Sigmoid colon (tissue), 4 donors: Measurements from ENCODE around the gene VAC14.

Source experiments
- CTCF ChIP-seq, 4 experiments: fragments of 450-650 bp in 3 of 4; fragments of 200-600 bp in 1 of 4; IDR thresholded peaks; one replicate each; pipeline ENCODE4 v1.5.1; 2016 to 2019; ENCODE audit warnings: antibody characterized with exemption in 4 of 4, mild to moderate bottlenecking in 3 of 4, moderate library complexity in 2 of 4
- EP300 ChIP-seq, 4 donors: sonication (generic); formaldehyde crosslinking; IDR thresholded peaks; one replicate each; pipeline ENCODE4 v1.6.1; 2017; ENCODE audit warnings: antibody characterized with exemption in 4 of 4
- POLR2A ChIP-seq, 2 donors: fragments of 450-650 bp; IDR thresholded peaks; one replicate each; pipeline ENCODE4 v1.6.1; 2016; ENCODE audit warnings: antibody characterized with exemption in 2 of 2, mild to moderate bottlenecking in 2 of 2, moderate library complexity in 2 of 2
- POLR2AphosphoS5 ChIP-seq, 4 donors: sonication (generic); formaldehyde crosslinking; IDR thresholded peaks; one replicate each; pipeline ENCODE4 v1.6.1; 2017; ENCODE audit warnings: antibody characterized with exemption in 4 of 4

- no peak for TF ChIP-seq CTCF (IDR thresholded peaks at IDR 0.05)
- no peak for TF ChIP-seq POLR2A (IDR thresholded peaks at IDR 0.05)
- no peak for TF ChIP-seq EP300 (IDR thresholded peaks at IDR 0.05)
- TF ChIP-seq POLR2AphosphoS5 (IDR thresholded peaks at IDR 0.05): peak; percentile 24 to 77 (median 70)
Measured at GRCh38 chr16:70688246-70688742, 112.7 kb downstream of the VAC14 start.
